GM18909 (cell line): ENCODE data around the gene AGR2.

ENCODE experiments used
- ATAC-seq: cut with Tn5 transposase; IDR thresholded peaks from one replicate; pipeline ENCODE4 v1.9.1; 2021; ENCODE audit warnings: mild to moderate bottlenecking; ENCODE audit not compliant: unreplicated experiment, poor library complexity

The AGR2 gene

GRCh38 chr7:16815001-16815400, 10.2 kb upstream of the AGR2 start:
- no peak for ATAC-seq

GRCh38 chr7:16813232-16813616, 8.4 kb upstream of the AGR2 start:
- ATAC-seq, result no peak

- no peak for ATAC-seq
Observed at GRCh38 chr7:16812542-16813231, 7.9 kb upstream of the AGR2 start.

- ATAC-seq, result no peak
Observed at GRCh38 chr7:16811551-16811950, 6.8 kb upstream of the AGR2 start.

GRCh38 chr7:16810573-16810972, 5.8 kb upstream of the AGR2 start:
- ATAC-seq, result no peak

GRCh38 chr7:16810112-16810511, 5.3 kb upstream of the AGR2 start:
- no peak for ATAC-seq

- ATAC-seq, result no peak
Observed at GRCh38 chr7:16805441-16805840, 642 bp upstream of the AGR2 start.

GRCh38 chr7:16803881-16804673, 722 bp downstream of the AGR2 start:
- no peak for ATAC-seq

GRCh38 chr7:16803125-16803524, 1.7 kb downstream of the AGR2 start:
- ATAC-seq, result no peak

- no peak for ATAC-seq
Observed at GRCh38 chr7:16801579-16801978, 3.2 kb downstream of the AGR2 start.

GRCh38 chr7:16801111-16801542, 3.7 kb downstream of the AGR2 start:
- ATAC-seq, result peak; percentile 66

GRCh38 chr7:16795624-16796023, 9.2 kb downstream of the AGR2 start:
- no peak for ATAC-seq

GRCh38 chr7:16794986-16795385, 9.8 kb downstream of the AGR2 start:
- ATAC-seq, result no peak

GRCh38 chr7:16791905-16792698, 12.7 kb downstream of the AGR2 start:
- ATAC-seq, result no peak

GRCh38 chr7:16791071-16791470, 13.7 kb downstream of the AGR2 start:
- ATAC-seq, result no peak

GRCh38 chr7:16787127-16787526, 17.7 kb downstream of the AGR2 start:
- ATAC-seq, result no peak

- no peak for ATAC-seq
Observed at GRCh38 chr7:16786257-16786656, 18.5 kb downstream of the AGR2 start.

- ATAC-seq, result no peak
Observed at GRCh38 chr7:16785846-16786245, 19.0 kb downstream of the AGR2 start.

GRCh38 chr7:16785321-16785720, 19.5 kb downstream of the AGR2 start:
- ATAC-seq, result no peak

- no peak for ATAC-seq
Observed at GRCh38 chr7:16780596-16780995, 24.2 kb downstream of the AGR2 start.

GRCh38 chr7:16779051-16779450, 25.7 kb downstream of the AGR2 start:
- ATAC-seq, result no peak
